ENCODE data around the gene CYP2D6.
"Not testable (repeated sequence)": the region's sequence is repeated elsewhere in the genome, so short reads cannot be mapped to it uniquely, and the experiment has no call there.

DNA sequence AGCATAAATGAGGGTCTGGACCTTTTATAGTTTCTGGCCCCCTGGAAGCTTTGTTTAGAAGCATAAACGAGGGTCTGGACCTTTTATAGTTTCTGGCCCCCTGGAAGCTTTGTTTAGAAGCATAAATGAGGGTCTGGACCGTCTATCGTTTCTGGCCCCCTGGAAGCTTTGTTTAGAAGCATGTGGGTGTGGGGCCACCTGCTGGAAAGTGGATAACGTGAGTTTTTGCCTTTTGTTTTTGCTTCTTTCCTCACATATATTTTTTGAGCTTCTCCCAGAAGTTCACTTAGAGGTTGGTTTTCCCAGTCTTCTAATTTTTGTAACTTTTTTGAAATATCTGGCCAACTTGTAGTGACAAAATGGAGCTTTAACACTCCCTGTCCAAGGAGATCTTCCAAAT is 17.8 kb downstream of the CYP2D6 start:
- TF ChIP-seq EZH2 (IDR thresholded peaks at IDR 0.05; ENCODE audit: insufficient read depth, poor library complexity, severe bottlenecking); EZH2phosphoT487 (IDR thresholded peaks at IDR 0.05; ENCODE audit: insufficient read depth, low read depth): not testable (repeated sequence)
